ENCODE data around the gene NEO1.
A peak's percentile ranks its signal among the peaks of the same experiment; 100 is the strongest.
"Not testable (repeated sequence)": the region's sequence is repeated elsewhere in the genome, so short reads cannot be mapped to it uniquely, and the experiment has no call there.

The NEO1 gene

GRCh38 chr15:73221450-73221849, 169.2 kb downstream of the NEO1 start:
- DNase-seq (ENCODE audit: low read depth): not testable (repeated sequence)

- no peak for DNase-seq (ENCODE audit: low read depth)
Observed at GRCh38 chr15:73225358-73226015, 173.2 kb downstream of the NEO1 start.

DNA sequence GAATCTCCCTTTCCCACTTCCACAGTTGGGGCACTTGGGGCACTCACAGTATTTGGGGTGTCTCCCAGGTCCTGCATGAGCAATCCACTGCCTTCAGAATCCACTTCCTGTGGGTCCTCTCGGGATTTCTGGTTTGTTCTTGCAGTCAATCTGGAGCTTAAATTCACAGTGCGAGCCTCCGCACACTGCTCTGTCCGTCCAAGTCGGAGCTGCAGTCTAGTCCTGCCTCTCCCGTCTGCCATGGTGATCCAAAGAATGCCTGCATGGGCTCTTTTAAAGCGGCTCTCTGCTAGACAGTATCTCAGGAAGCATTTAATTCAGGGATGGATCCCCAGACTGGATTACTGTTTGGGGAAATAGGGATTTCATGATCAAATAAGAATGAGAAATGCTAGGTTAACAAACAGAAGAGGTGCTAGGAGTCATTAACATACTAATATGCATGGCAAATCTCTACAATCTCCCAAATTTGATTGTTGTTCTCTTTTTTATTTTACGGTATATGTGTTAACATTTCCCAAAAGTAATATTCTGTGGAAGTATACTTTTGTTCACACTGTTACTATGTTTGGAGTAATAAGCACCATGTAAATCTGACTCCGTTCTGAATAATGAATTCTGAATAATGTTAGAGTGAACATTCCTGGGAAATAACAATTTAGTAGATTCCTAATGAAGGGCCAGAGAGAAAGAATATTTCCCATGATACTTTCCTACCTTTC, 174.0 kb downstream of the NEO1 start:
- no peak for DNase-seq (ENCODE audit: low read depth)

DNA sequence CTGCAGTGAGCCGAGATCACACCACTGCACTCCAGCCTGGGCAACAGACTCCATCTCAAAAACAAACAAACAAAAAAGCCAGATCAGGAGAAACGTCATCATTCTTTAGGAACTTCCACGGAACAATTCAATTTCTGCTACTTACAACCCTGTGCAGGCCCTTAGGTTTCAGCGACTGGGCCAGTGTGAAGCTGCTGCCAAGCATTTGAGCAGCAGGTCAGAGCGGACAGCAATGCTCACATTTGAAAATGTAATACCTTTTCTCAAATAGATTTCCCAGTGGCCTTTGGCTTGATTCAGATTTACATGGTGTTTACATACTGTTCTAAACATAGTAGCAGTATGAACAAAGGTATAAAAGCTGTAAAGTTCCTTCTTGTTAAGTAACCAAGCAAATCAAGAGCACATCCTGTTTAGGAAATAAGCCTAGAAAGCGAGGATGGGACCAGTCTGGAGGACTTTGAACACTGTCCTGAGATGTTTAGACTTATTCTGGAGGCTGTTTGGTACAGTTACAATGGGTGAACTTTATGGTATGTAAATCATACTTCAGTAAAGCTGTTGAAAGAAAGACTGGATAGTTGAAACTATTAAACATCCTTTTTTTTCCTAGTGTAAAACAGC, 175.3 kb downstream of the NEO1 start:
- DNase-seq (ENCODE audit: low read depth): no peak

- DNase-seq (ENCODE audit: low read depth): no peak
Observed at GRCh38 chr15:73228128-73228646, 175.9 kb downstream of the NEO1 start.

DNA sequence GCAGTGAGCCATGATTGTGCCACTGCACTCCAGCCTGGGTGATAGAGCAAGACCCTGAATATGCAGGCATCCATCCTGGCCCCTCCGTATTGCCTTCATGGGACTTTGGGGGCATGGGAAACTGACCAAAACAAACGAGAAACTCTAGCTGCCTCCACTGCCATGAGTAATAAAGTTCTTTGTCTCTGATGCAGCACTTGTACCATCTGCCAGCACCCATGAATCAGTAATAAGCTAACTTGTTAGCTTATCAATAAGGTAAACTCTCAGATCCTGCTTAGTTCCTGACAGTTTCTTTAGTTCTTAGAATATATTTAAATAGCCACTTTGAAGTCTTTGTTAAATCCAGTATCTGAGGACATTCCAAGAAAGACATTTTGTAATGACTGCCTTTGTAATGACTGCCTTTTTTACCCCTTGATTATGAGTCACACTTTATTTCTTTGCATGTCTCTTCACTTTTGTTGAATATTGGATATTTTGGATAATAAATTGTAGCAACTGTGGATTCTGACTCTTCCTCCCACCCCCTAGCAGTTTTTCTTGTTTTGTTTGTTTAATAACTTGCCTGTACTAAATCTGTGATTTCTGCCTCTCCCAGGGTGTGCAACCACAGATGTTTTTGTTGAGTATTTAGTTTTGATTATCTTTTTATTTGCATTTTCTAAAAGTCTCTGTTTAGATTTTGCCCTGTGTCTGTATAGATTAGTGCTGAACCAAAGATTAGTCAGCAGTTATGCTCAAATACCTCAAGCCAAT, 179.6 kb downstream of the NEO1 start:
- no peak for DNase-seq (ENCODE audit: low read depth)

DNA sequence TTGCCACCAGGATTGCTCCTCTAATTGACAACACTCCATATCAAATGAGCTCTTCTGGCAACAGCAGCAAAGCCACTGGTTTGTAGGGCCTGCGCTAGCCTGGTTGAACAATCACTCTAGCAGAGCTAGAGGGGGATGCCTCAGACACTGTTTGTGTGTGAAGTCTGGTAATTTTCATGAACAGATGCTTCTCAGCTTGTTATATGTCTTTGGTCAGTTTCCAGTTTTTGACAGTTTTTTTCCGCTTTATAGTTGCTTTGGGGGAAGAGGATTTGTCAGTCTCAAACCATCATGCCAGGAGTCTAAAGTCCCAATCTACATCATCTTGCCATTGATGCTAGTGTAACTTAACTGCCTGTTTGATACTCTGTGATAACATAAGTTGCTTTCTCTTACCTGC, 180.5 kb downstream of the NEO1 start:
- DNase-seq (ENCODE audit: low read depth): no peak

- no peak for DNase-seq (ENCODE audit: low read depth)
Observed at GRCh38 chr15:73233623-73234022, 181.4 kb downstream of the NEO1 start.

- DNase-seq (ENCODE audit: low read depth): no peak
Observed at GRCh38 chr15:73237910-73238309, 185.6 kb downstream of the NEO1 start.

- no peak for DNase-seq (ENCODE audit: low read depth)
Observed at GRCh38 chr15:73239564-73240215, 187.4 kb downstream of the NEO1 start.

DNA sequence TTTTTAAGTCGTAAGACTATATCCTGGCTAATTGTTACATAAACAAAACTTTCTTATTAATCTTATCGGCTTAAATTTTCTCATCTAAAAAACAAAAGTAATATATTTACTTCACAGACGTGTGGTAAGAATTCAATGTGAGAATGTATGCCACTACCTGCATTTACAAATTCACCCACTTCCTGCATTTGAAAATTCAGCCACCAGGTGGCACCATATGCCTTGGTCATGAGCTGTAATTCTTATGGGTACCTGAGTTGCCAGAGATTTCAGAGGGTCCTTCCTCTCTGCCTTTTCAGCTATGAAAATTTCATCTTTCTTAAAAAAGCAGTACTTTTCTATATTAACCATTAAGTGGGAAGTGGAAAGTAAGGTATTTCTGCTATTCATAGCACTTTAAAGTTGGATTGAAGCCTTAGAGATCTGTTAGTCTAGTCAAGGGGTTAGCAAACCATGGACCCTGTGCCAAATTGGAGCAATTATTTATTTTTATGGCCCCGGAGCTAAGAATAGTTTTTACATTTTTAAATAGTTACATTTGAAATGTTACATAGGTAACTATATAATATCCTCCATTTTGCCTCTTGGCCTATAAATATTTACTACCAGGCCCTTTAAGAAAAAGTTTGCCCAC, 188.7 kb downstream of the NEO1 start:
- peak; percentile 54 for DNase-seq (ENCODE audit: low read depth)

GRCh38 chr15:73244333-73244732, 192.1 kb downstream of the NEO1 start:
- DNase-seq (ENCODE audit: low read depth): no peak

DNA sequence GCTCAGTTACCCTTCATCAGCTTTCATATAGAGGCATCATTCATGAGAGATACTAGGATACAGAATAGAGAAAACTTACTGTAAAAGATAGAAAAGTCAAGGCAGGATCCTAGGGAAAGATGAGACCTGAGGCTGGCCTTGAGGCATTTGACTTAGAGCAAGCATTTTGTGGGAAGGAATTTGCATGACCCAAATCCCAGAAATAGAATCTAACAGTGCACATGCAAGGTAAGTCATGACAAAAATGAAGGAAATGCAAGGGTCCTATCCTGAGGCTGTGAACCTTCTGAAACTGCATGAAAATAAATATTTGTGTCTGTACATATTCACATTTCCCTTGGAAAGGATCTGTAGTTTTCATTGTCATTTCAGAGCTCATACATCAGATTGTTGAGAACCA, 194.2 kb downstream of the NEO1 start:
- DNase-seq (ENCODE audit: low read depth): no peak

GRCh38 chr15:73246898-73247297, 194.6 kb downstream of the NEO1 start:
- DNase-seq (ENCODE audit: low read depth): no peak

- no peak for DNase-seq (ENCODE audit: low read depth)
Observed at GRCh38 chr15:73247331-73247730, 195.1 kb downstream of the NEO1 start.

- DNase-seq (ENCODE audit: low read depth): no peak
Observed at GRCh38 chr15:73249499-73249898, 197.2 kb downstream of the NEO1 start.

- no peak for DNase-seq (ENCODE audit: low read depth)
Observed at GRCh38 chr15:73254598-73254997, 202.3 kb downstream of the NEO1 start.

DNA sequence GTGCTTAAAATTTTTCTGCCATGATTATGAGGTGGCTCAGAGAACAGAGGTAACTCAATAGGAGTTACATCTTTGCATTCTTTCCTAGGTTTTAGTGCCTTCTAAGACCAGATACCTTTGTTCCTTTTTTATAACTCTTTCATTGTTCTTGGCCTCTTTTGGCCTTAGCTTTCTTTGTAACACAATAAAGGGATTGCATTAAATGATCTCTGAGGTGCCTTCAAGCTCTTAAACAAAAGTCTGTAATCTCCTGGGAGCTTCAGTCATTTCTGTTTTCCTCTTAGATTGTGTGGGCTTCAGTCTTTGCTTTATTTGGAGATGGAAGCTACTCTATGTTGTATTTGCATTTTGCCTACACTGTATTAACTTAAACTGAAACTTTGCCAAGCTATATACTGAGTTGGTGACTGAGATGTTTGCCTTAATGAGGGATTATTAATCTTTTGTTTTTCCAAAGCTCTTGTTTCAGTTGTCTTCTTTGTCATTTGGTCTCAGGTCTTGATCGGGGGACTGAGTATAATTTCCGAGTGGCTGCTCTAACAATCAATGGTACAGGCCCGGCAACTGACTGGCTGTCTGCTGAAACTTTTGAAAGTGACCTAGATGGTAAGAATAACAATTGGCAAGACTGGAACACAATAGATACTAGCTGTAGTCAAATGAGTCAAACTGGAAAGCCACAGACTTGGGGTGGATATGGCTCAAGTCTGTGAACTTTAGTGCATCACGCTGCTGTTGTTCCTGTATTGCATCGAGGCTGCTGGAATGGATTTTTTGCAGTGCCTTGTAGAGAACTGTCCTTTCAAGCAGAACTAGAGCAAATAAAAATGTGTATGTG, 206.2 kb downstream of the NEO1 start:
- DNase-seq (ENCODE audit: low read depth): no peak

DNA sequence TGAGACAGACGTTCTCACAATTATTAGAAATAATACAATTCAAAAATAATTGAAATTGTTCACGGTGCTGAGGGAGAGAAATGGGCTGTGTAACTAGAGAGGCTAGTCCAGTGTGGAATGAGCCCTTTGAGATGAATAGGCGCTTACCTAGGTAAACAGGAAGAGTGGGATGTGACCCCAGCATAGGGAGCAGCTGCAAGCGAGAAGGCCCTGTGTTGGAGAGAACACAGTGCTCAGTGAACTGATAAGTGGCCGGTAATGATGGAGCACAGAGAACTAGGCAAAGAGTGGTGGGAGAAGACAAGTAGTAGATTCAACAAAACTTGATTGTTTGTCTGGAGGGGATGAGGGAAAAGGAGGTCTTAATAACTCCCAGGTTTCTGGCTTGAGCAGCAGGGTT, 212.6 kb downstream of the NEO1 start:
- DNase-seq (ENCODE audit: low read depth): no peak

GRCh38 chr15:73265536-73266153, 213.4 kb downstream of the NEO1 start:
- DNase-seq (ENCODE audit: low read depth): peak; percentile 19
